ENCODE data around the gene GPRC5B. TPM values are rescaled to one million over a fixed set of nuclear protein-coding genes. Genes with fewer than 3 reads are reported as not detected.

The GPRC5B gene
- total RNA-seq, 4 donors from 2014 or later: 14.1 to 29.4 (median 21.4) TPM

DNA sequence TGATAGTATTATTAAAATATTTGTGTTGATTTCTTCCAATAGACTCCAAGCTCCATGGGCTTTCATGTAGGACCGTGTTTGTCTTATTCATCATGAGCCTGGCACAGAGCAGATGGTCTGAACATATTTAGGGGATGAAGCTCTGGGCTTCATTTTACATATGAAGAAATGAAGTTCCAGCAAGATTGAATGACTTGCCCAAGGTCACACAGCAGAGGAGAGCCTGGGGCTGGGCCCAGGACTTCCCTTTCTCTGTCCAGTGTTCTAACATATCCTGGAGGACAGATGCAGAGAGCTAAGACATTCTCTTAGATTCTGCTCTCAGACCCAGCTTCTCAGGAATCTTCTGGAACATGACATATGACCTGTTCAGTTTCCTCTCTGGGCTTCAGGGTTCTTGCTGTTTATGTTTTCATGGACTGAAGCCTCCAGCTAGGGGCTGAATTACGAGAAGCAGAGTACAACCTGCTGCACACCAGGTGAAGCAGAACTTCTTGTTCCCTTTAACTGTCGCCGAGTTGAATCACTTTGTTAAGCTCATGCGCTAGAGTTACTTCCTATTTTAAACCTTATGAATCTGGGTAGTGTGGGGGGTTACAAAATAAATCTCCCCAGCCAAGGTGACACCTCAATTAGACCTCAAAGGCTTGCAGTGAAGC is 53.6 kb downstream of the GPRC5B start:
- intact Hi-C loops (cut with DNase I): no loop called here
- Histone ChIP-seq H3K9me3 (no peaks in the 10 kb centered on the region), H3K27me3 (no peaks in the 10 kb centered on the region), H3K4me1 (peaks cover 0 to 3% (median 2%) of the 10 kb centered on the region in 4 donors), H3K4me3 (no peak overlapping the region), H3K27ac (replicated peaks in 1 of 4) (no peak overlapping the region), H3K36me3 (peaks cover 0 to 8% (median 0%) of the 10 kb centered on the region in 4 donors)
- 81% methylated on average over 5 of the region's 5 CpGs for WGBS
- TF ChIP-seq POLR2AphosphoS5 (IDR thresholded peaks at IDR 0.05): no peak
- TF ChIP-seq POLR2A (IDR thresholded peaks at IDR 0.05; ENCODE audit: low read depth): no peak
- no peak for TF ChIP-seq EP300 (IDR thresholded peaks at IDR 0.05)
- TF ChIP-seq, protein P1, sequence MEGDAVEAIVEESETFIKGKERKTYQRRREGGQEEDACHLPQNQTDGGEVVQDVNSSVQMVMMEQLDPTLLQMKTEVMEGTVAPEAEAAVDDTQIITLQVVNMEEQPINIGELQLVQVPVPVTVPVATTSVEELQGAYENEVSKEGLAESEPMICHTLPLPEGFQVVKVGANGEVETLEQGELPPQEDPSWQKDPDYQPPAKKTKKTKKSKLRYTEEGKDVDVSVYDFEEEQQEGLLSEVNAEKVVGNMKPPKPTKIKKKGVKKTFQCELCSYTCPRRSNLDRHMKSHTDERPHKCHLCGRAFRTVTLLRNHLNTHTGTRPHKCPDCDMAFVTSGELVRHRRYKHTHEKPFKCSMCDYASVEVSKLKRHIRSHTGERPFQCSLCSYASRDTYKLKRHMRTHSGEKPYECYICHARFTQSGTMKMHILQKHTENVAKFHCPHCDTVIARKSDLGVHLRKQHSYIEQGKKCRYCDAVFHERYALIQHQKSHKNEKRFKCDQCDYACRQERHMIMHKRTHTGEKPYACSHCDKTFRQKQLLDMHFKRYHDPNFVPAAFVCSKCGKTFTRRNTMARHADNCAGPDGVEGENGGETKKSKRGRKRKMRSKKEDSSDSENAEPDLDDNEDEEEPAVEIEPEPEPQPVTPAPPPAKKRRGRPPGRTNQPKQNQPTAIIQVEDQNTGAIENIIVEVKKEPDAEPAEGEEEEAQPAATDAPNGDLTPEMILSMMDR (IDR thresholded peaks at IDR 0.05): no peak
- DNase-seq (ENCODE audit: extremely low spot score): no peak

DNA sequence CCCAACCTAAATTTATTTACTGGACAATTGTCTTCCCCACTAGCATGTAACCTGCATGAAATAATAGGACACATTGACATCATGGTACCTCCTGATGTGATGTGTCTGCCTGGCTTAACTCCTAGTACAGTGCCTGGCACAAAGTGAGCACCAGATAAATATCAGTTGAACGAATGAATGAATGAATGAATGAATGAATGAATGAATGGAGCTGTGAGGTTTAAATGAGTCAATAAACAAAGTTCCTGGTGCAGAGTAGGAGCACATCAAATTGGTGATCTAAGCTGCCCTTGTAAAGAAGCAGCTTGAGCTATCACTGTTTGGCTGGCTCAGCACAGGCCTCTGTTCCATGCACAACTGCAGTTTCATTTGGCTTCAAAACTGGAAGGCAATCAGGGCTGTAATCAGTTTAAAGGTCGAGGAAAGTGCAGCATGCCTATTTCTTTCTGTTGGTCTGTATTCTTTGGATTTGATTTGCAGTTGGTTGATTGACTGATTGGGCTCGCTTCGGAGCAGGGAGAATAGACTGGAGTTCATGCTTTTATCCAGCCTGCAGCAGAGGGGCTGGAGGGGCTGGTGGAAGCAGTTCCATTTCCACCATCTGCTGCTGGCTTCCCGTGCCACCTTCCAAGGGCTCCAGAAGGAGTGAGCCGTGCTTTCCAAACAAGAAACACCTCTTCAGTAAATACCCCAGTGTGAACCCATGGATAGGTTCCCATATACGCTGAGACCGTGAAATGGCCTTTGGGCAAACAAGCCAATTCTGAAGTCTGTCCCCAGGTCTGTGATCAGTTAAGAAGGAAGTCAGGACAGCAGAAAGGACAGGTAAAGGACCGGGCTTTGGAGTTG is 54.6 kb downstream of the GPRC5B start:
- Histone ChIP-seq H3K27ac (replicated peaks in 1 of 4) (no peak overlapping the region), H3K9me3 (no peaks in the 10 kb centered on the region), H3K36me3 (peaks cover 0 to 8% (median 0%) of the 10 kb centered on the region in 4 donors), H3K4me3 (no peak overlapping the region), H3K27me3 (no peaks in the 10 kb centered on the region), H3K4me1 (no peaks in the 10 kb centered on the region)
- WGBS: 91% methylated on average over 9 of the region's 9 CpGs
- intact Hi-C loops (cut with DNase I): no loop called here
- no peak for TF ChIP-seq POLR2A (IDR thresholded peaks at IDR 0.05; ENCODE audit: low read depth)
- no peak for TF ChIP-seq POLR2AphosphoS5 (IDR thresholded peaks at IDR 0.05)
- TF ChIP-seq, protein P1 (IDR thresholded peaks at IDR 0.05): no peak
- no peak for TF ChIP-seq EP300 (IDR thresholded peaks at IDR 0.05)
- DNase-seq (ENCODE audit: extremely low spot score): no peak

DNA sequence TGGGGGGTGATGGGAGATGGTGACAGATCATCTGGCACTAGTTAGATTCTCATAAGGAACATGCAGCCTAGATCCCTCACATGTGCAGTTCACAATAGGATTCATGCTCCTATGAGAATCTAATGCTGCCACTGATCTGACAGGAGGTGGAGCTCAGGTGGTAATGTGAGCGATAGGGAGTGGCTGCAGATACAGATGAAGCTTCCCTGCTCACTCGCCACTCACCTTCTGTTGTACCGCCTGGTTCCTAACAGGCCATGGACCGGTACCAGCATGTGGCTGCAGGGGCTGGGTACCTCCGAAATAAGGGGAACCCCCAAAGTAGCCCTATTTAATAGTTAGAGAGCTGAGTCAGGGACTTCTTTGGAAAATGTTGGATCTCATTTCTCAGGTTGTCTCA is 60.4 kb downstream of the GPRC5B start:
- no peaks in the 10 kb centered on the region for H3K4me1 ChIP-seq
- peaks cover 0 to 4% (median 0%) of the 10 kb centered on the region in 4 donors for H3K36me3 ChIP-seq
- no peak overlapping the region for H3K4me3 ChIP-seq
- H3K27ac ChIP-seq (replicated peaks in 1 of 4): no peak overlapping the region
- no peaks in the 10 kb centered on the region for H3K9me3 ChIP-seq
- H3K27me3 ChIP-seq: no peaks in the 10 kb centered on the region
- DNase-seq (ENCODE audit: extremely low spot score): no peak
- intact Hi-C loops (cut with DNase I): no loop called here
- 94% methylated on average over 5 of the region's 5 CpGs for WGBS
- TF ChIP-seq, protein P1 (IDR thresholded peaks at IDR 0.05): no peak

DNA sequence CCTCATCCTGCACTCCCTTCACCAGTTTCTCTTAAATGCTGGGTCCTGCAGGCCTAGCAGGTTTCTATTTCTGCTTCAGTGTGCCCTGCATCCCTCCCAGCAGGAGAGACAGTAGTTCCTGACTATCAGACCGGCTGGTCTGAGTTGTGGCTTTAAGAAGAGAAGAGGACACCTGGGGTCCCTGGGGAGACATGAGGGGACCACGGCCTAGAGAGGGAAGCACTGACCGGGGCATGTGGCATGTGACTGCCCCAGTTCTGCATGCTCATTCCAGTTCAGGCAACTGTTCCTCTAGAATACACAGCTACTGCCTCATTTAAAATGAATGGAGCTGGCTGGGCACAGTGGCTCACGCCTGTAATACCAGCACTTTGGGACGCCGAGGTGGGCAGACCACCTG is 61.3 kb downstream of the GPRC5B start:
- H3K4me3 ChIP-seq: no peak overlapping the region
- H3K36me3 ChIP-seq: peaks cover 0 to 4% (median 0%) of the 10 kb centered on the region in 4 donors
- TF ChIP-seq, protein P1 (IDR thresholded peaks at IDR 0.05): no peak
- no peak for TF ChIP-seq EP300 (IDR thresholded peaks at IDR 0.05)
- no peak for TF ChIP-seq POLR2AphosphoS5 (IDR thresholded peaks at IDR 0.05)
- TF ChIP-seq POLR2A (IDR thresholded peaks at IDR 0.05; ENCODE audit: low read depth): no peak
- H3K27me3 ChIP-seq: no peaks in the 10 kb centered on the region
- DNase-seq (ENCODE audit: extremely low spot score): no peak
- 68% methylated on average over 2 of the region's 6 CpGs for WGBS
- no peak overlapping the region for H3K27ac ChIP-seq (replicated peaks in 1 of 4)
- no peaks in the 10 kb centered on the region for H3K4me1 ChIP-seq
- intact Hi-C loops (cut with DNase I): no loop called here
- H3K9me3 ChIP-seq: no peaks in the 10 kb centered on the region
